ENCODE measurements around the gene LRBA. TPM values are rescaled to one million over a fixed set of nuclear protein-coding genes. Genes with fewer than 3 reads are reported as not detected.

Gene LRBA
- polyA plus RNA-seq, 1 of the 3 experiments (the other 2 are of a cell fraction) = 11.4 TPM

DNA sequence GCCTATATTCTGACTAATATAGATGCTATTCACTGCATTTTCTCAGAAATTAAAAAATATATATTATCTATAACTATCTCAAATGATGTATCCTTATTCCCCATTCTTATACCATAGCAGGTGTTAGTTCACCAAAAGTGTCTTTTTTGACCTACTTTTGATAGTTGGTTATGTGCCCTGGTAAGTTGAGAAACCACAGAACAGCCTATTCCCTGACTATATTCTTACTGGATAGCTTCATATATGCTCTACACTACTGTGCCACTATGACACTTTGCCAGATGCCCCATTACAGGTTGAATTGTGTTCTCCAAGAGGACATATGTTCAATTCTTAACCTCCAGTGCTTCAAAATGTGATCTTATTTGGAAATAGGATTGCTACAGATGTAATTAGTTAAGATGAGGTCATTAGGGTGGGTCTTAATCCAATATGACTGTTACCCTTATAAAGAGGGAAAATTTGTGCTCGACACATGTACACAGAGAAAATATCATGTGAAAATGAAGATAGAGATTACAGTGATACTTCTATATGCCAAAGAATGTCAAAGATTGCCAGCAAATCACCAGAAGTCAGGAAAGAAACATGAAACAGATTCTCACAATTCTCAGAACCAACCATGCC lies 76.1 kb downstream of the LRBA start:
- no peak overlapping the region for H3K27ac ChIP-seq (ENCODE audit: low read depth in 2 of 2, low read length in 1 of 2)
- H2AFZ ChIP-seq (ENCODE audit: low read depth) = no peak overlapping the region
- H3K36me3 ChIP-seq (replicated peaks in 1 of 2; ENCODE audit: control insufficient read depth in 1 of 2, insufficient read depth in 2 of 2, low read length in 1 of 2) = no peaks in the 10 kb centered on the region
- ChIA-PET CTCF (interaction anchor here (1.3 kb wide), 1 partner anchor 9 kb away, joined by 3 read pairs; no protein-coding TSS in a partner anchor), POLR2A (no interaction called here)
- H3K9me2 ChIP-seq = no peaks in the 10 kb centered on the region
- no peak for DNase-seq
- H3F3A ChIP-seq (replicated peaks; ENCODE audit: insufficient read depth) = peaks cover 7% of the 10 kb centered on the region
- no peak overlapping the region for H3K9ac ChIP-seq
- 92% methylated on average over 1 of the region's 1 CpG for WGBS (ENCODE audit: low lambda C conversion rate)
- H3K9me3 ChIP-seq = no peaks in the 10 kb centered on the region
- no peak overlapping the region for H3K4me3 ChIP-seq (ENCODE audit: low read depth in 2 of 2, low read length in 1 of 2)
- no peaks in the 10 kb centered on the region for H3K79me2 ChIP-seq (ENCODE audit: insufficient read depth)
- TF ChIP-seq ZBTB33 (IDR thresholded peaks at IDR 0.05; ENCODE audit: borderline replicate concordance, low read depth) (no peak), TCF12 (IDR thresholded peaks at IDR 0.05) (no peak), GATA2 (CRISPR knock-in tag; IDR thresholded peaks at IDR 0.05) (no peak), MEF2A (IDR thresholded peaks at IDR 0.05; ENCODE audit: borderline replicate concordance, low read depth) (no peak), CTCF (IDR thresholded peaks at IDR 0.05) (no peak), RCOR1 (IDR thresholded peaks at IDR 0.05; ENCODE audit: low read length) (no peak), GABPA (IDR thresholded peaks at IDR 0.05; ENCODE audit: low read depth) (no peak), SMC3 (IDR thresholded peaks at IDR 0.05; ENCODE audit: low read depth, low read length) (no peak), NRF1 (IDR thresholded peaks at IDR 0.05; ENCODE audit: low read depth, low read length) (no peak), USF2 (IDR thresholded peaks at IDR 0.05; ENCODE audit: borderline replicate concordance, low read depth, low read length) (no peak), JUND (IDR thresholded peaks at IDR 0.05) (no peak), TAF1 (IDR thresholded peaks at IDR 0.05; ENCODE audit: borderline replicate concordance, low read depth, low read length) (no peak), EZH2phosphoT487 (IDR thresholded peaks at IDR 0.05; ENCODE audit: borderline replicate concordance, low read depth) (no peak), SIN3A (IDR thresholded peaks at IDR 0.05; ENCODE audit: borderline replicate concordance, low read depth, low read length) (no peak), USF1 (IDR thresholded peaks at IDR 0.05; ENCODE audit: borderline replicate concordance, low read depth) (no peak), FOSL2 (IDR thresholded peaks at IDR 0.05; ENCODE audit: borderline replicate concordance, low read depth) (no peak), EP300 (IDR thresholded peaks at IDR 0.05; ENCODE audit: borderline replicate concordance in 1 of 2, low read depth in 1 of 2, low read length in 1 of 2) (no peak)
- TF ChIP-seq, protein P1, sequence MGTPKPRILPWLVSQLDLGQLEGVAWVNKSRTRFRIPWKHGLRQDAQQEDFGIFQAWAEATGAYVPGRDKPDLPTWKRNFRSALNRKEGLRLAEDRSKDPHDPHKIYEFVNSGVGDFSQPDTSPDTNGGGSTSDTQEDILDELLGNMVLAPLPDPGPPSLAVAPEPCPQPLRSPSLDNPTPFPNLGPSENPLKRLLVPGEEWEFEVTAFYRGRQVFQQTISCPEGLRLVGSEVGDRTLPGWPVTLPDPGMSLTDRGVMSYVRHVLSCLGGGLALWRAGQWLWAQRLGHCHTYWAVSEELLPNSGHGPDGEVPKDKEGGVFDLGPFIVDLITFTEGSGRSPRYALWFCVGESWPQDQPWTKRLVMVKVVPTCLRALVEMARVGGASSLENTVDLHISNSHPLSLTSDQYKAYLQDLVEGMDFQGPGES (IDR thresholded peaks at IDR 0.05; ENCODE audit: low read depth, low read length) = no peak
- TF ChIP-seq, protein P2, sequence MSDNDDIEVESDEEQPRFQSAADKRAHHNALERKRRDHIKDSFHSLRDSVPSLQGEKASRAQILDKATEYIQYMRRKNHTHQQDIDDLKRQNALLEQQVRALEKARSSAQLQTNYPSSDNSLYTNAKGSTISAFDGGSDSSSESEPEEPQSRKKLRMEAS (IDR thresholded peaks at IDR 0.05; ENCODE audit: low read depth) = no peak
- H3K4me1 ChIP-seq (ENCODE audit: control insufficient read depth in 1 of 2, insufficient read depth in 2 of 2, low read depth in 1 of 2, low read length in 1 of 2) = no peaks in the 10 kb centered on the region; a peak in 2 of 4 replicates
- no peaks in the 10 kb centered on the region for H4K20me1 ChIP-seq (ENCODE audit: insufficient read depth)
- no peaks in the 10 kb centered on the region for H3K27me3 ChIP-seq (ENCODE audit: insufficient read depth)
- no peak overlapping the region for H3K4me2 ChIP-seq

All from SK-N-SH (cell line).